CD1c-positive myeloid dendritic cell (primary cell): ENCODE measurements around the gene AP1AR.
"Not testable (repeated sequence)": the region's sequence is repeated elsewhere in the genome, so short reads cannot be mapped to it uniquely, and the experiment has no call there.

Experiments
- DNase-seq: peaks from one replicate; pipeline ENCODE4 v3.0.0-alpha.2; 2016; ENCODE audit errors: extremely low spot score

Gene AP1AR

GRCh38 chr4:112279025-112279881 lies 47.7 kb downstream of the AP1AR start:
- peak; percentile 40 for DNase-seq

GRCh38 chr4:112279882-112280315 lies 48.3 kb downstream of the AP1AR start:
- no peak for DNase-seq

GRCh38 chr4:112280386-112281056 lies 48.9 kb downstream of the AP1AR start:
- DNase-seq: peak; percentile 19

- not testable (repeated sequence) for DNase-seq
Observed at GRCh38 chr4:112281895-112282398, 50.4 kb downstream of the AP1AR start.

- no peak for DNase-seq
Observed at GRCh38 chr4:112282860-112283667, 51.5 kb downstream of the AP1AR start.

- no peak for DNase-seq
Observed at GRCh38 chr4:112284166-112284565, 52.6 kb downstream of the AP1AR start.

GRCh38 chr4:112284662-112285411 lies 53.2 kb downstream of the AP1AR start:
- peak; percentile 51 for DNase-seq

GRCh38 chr4:112287258-112287989 lies 55.8 kb downstream of the AP1AR start:
- no peak for DNase-seq

- peak; percentile 18 for DNase-seq
Observed at GRCh38 chr4:112288455-112288854, 56.9 kb downstream of the AP1AR start.

- no peak for DNase-seq
Observed at GRCh38 chr4:112289407-112290253, 58.0 kb downstream of the AP1AR start.

GRCh38 chr4:112290341-112290740 lies 58.8 kb downstream of the AP1AR start:
- DNase-seq: no peak

GRCh38 chr4:112296949-112297880 lies 65.6 kb downstream of the AP1AR start, which contains the start of gene ALPK1:
TSS of gene ALPK1 (plus strand) at chr4:112297369.
- DNase-seq: peak; percentile 90

- no peak for DNase-seq
Observed at GRCh38 chr4:112299721-112300120, 68.1 kb downstream of the AP1AR start.

- no peak for DNase-seq
Observed at GRCh38 chr4:112302320-112303274, 71.0 kb downstream of the AP1AR start.

- not testable (repeated sequence) for DNase-seq
Observed at GRCh38 chr4:112305477-112305876, 73.9 kb downstream of the AP1AR start.

GRCh38 chr4:112309263-112309791 lies 77.7 kb downstream of the AP1AR start:
- not testable (repeated sequence) for DNase-seq

GRCh38 chr4:112311516-112311915 lies 79.9 kb downstream of the AP1AR start:
- DNase-seq: no peak
